ENCODE results near the gene NAPSA.

- TF ChIP-seq TARDBP (IDR thresholded peaks at IDR 0.05) (no peak), ZNF384 (IDR thresholded peaks at IDR 0.05) (no peak), FOXM1 (IDR thresholded peaks at IDR 0.05; ENCODE audit: borderline replicate concordance) (no peak), FOXA1 (IDR thresholded peaks at IDR 0.05) (no peak), FOXK2 (IDR thresholded peaks at IDR 0.05) (no peak), HDGF (IDR thresholded peaks at IDR 0.05; ENCODE audit: borderline replicate concordance) (no peak), SP1 (IDR thresholded peaks at IDR 0.05) (no peak), NFRKB (IDR thresholded peaks at IDR 0.05) (no peak), ARNT (IDR thresholded peaks at IDR 0.05) (no peak)
These were observed 21.9 kb upstream of the NAPSA start for GRCh38 chr19:50387176-50387867.

Measured in HEK293T (cell line).